ENCODE results near the gene PIGB. TPM values are rescaled to one million over a fixed set of nuclear protein-coding genes. Genes with fewer than 3 reads are reported as not detected.
A peak's percentile ranks its signal among the peaks of the same experiment; 100 is the strongest.

The PIGB gene
- total RNA-seq, 2 experiments from 2014 or later: 29.8 to 31.2 TPM

DNA sequence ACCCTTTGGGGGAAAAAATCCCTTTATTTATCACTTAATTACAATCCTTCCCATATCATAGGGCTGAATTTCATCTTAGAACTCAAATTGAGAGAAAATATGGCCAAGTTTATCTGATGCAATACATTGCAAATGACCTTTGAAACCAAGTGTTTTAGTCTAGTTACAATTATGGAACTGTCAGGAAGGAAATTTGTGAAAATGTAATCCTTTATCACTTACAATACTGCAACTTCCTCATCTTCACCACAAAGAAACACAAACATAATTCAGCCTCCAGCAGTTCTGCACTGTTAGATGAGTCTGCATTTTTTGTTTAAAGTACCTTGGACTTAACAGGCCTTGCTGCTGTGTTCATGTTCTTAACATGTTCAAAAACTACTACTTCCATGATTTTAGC, 84.5 kb downstream of the PIGB start:
- H3K27me3 Mint-ChIP-seq: no peaks in the 10 kb centered on the region
- H3K4me1 Mint-ChIP-seq: peaks cover 40% of the 10 kb centered on the region
- H3K36me3 Mint-ChIP-seq: peaks cover 9% of the 10 kb centered on the region
- ATAC-seq (no peak), DNase-seq (no peak)
- CTCF ChIA-PET: no interaction called here
- no peaks in the 10 kb centered on the region for H3K9me3 Mint-ChIP-seq (ENCODE audit: low read depth)
- H3K27ac Mint-ChIP-seq: peak overlapping the region; percentile 78
- H3K4me3 Mint-ChIP-seq: no peak overlapping the region

Small RNAs within 50 kb of the gene (microRNA-seq; reads per million reads assigned to microRNA genes)
- 41.3 reads per million, percentile 54 among the genes with 10 or more reads in this experiment for gene MIR628

Other genes with a start within 250 kb of the PIGB start
- 10 to 100 TPM; 79.1 to 94.2 TPM for gene RSL24D1, start 122.3 kb upstream of the PIGB start, total RNA-seq
- gene RAB27A, start 29.4 kb upstream of the PIGB start, total RNA-seq: 100 to 1,000 TPM; 136 to 149 TPM
- 10 to 100 TPM; 13.2 to 14.3 TPM for gene PIGBOS1, start 99 bp upstream of the PIGB start, total RNA-seq
- gene CCPG1, start 89.1 kb downstream of the PIGB start, total RNA-seq: 10 to 100 TPM; 19.2 to 22.0 TPM
- not detected for gene PIERCE2, start 89.3 kb downstream of the PIGB start, total RNA-seq
- not detected for gene DNAAF4, start 189.0 kb downstream of the PIGB start, total RNA-seq

Measured in activated CD8-positive, alpha-beta memory T cell treated with anti-CD3 and anti-CD28 coated beads, Interleukin-2, amount 10 ng/mL, durations not matched to agents 7 days and 5 days (primary cell).